ENCODE data around the gene DMD. TPM values are rescaled to one million over a fixed set of nuclear protein-coding genes. Genes with fewer than 3 reads are reported as not detected.

DMD gene
- polyA plus RNA-seq, 3 donors, result 17.3 to 18.8 (median 18.0) TPM

- DNase-seq (ENCODE audit: extremely low read depth in 1 of 11, low read depth in 9 of 11, low spot score in 4 of 11), result no peak
Measured at GRCh38 chrX:31190221-31190975, 2021.0 kb downstream of the DMD start.

GRCh38 chrX:31186693-31187338, 2024.5 kb downstream of the DMD start:
- no peak for DNase-seq (ENCODE audit: extremely low read depth in 1 of 11, low read depth in 9 of 11, low spot score in 4 of 11)

GRCh38 chrX:31185884-31186283, 2025.5 kb downstream of the DMD start:
- DNase-seq (ENCODE audit: extremely low read depth in 1 of 11, low read depth in 9 of 11, low spot score in 4 of 11), result no peak

GRCh38 chrX:31181377-31182000, 2029.9 kb downstream of the DMD start:
- no peak for DNase-seq (ENCODE audit: extremely low read depth in 1 of 11, low read depth in 9 of 11, low spot score in 4 of 11)

- no peak for DNase-seq (ENCODE audit: extremely low read depth in 1 of 11, low read depth in 9 of 11, low spot score in 4 of 11)
Measured at GRCh38 chrX:31179203-31179602, 2032.1 kb downstream of the DMD start.

GRCh38 chrX:31178769-31179125, 2032.6 kb downstream of the DMD start:
- DNase-seq (ENCODE audit: extremely low read depth in 1 of 11, low read depth in 9 of 11, low spot score in 4 of 11), result no peak

GRCh38 chrX:31178064-31178768, 2033.1 kb downstream of the DMD start:
- DNase-seq (ENCODE audit: extremely low read depth in 1 of 11, low read depth in 9 of 11, low spot score in 4 of 11), result no peak

- DNase-seq (ENCODE audit: extremely low read depth in 1 of 11, low read depth in 9 of 11, low spot score in 4 of 11), result no peak
Measured at GRCh38 chrX:31170792-31171191, 2040.6 kb downstream of the DMD start.

GRCh38 chrX:31168551-31168950, 2042.8 kb downstream of the DMD start:
- no peak for DNase-seq (ENCODE audit: extremely low read depth in 1 of 11, low read depth in 9 of 11, low spot score in 4 of 11)

- no peak for DNase-seq (ENCODE audit: extremely low read depth in 1 of 11, low read depth in 9 of 11, low spot score in 4 of 11)
Measured at GRCh38 chrX:31166832-31167231, 2044.5 kb downstream of the DMD start.

GRCh38 chrX:31166416-31166815, 2044.9 kb downstream of the DMD start:
- no peak for DNase-seq (ENCODE audit: extremely low read depth in 1 of 11, low read depth in 9 of 11, low spot score in 4 of 11)

GRCh38 chrX:31165241-31166035, 2045.9 kb downstream of the DMD start:
- DNase-seq (ENCODE audit: extremely low read depth in 1 of 11, low read depth in 9 of 11, low spot score in 4 of 11), result no peak

GRCh38 chrX:31154946-31155345, 2056.4 kb downstream of the DMD start:
- DNase-seq (ENCODE audit: extremely low read depth in 1 of 11, low read depth in 9 of 11, low spot score in 4 of 11), result no peak

GRCh38 chrX:31153475-31154047, 2057.8 kb downstream of the DMD start:
- no peak for DNase-seq (ENCODE audit: extremely low read depth in 1 of 11, low read depth in 9 of 11, low spot score in 4 of 11)

- DNase-seq (ENCODE audit: extremely low read depth in 1 of 11, low read depth in 9 of 11, low spot score in 4 of 11), result no peak
Measured at GRCh38 chrX:31147175-31147574, 2064.2 kb downstream of the DMD start.

GRCh38 chrX:31139961-31140360, 2071.4 kb downstream of the DMD start:
- DNase-seq (ENCODE audit: extremely low read depth in 1 of 11, low read depth in 9 of 11, low spot score in 4 of 11), result no peak

- DNase-seq (ENCODE audit: extremely low read depth in 1 of 11, low read depth in 9 of 11, low spot score in 4 of 11), result no peak
Measured at GRCh38 chrX:31138124-31138523, 2073.2 kb downstream of the DMD start.

- DNase-seq (ENCODE audit: extremely low read depth in 1 of 11, low read depth in 9 of 11, low spot score in 4 of 11), result no peak
Measured at GRCh38 chrX:31136144-31136611, 2075.2 kb downstream of the DMD start.

- DNase-seq (ENCODE audit: extremely low read depth in 1 of 11, low read depth in 9 of 11, low spot score in 4 of 11), result no peak
Measured at GRCh38 chrX:31132821-31133241, 2078.5 kb downstream of the DMD start.
